ENCODE results near the gene APOE. TPM values are rescaled to one million over a fixed set of nuclear protein-coding genes. Genes with fewer than 3 reads are reported as not detected.

The APOE gene
- total and polyA plus RNA-seq, 12 donors = 6.0 to 77.8 (median 23.9) TPM

- ATAC-seq (no peak), DNase-seq (no peak)
- H3K4me3 ChIP-seq = no peak overlapping the region
- no peaks in the 10 kb centered on the region for H3K27me3 ChIP-seq
- H3K4me1 ChIP-seq = peaks cover 0 to 32% (median 7%) of the 10 kb centered on the region in 9 donors
- H3K36me3 ChIP-seq = no peaks in the 10 kb centered on the region
- TF ChIP-seq CTCF (IDR thresholded peaks at IDR 0.05) = no peak
- intact Hi-C loops (cut with DNase I) = no loop called here
- no peaks in the 10 kb centered on the region for H3K9me3 ChIP-seq
- 93% methylated on average over 7 of the region's 7 CpGs for WGBS, 2 donors
- no peak overlapping the region for H3K27ac ChIP-seq
These were observed 24.5 kb downstream of the APOE start for GRCh38 chr19:44930088-44930487.

DNA sequence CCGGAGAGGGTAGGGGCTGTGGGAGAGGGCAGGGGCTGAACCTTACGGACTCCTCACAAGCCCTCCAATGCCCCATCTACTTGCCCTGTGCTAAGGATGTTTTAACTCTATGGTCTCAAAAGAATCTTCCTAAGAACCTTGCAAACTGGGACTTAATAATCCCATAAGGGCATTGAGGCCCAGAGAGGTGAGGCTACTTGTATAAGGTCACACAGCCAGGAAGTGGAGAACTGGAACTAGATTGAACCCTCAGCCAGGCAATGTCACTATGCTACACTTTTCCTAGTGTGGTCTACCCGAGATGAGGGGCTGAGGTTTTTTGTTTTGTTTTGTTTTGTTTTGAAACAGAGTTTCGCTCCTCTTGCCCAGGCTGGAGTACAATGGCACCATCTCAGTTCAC lies 25.9 kb downstream of the APOE start:
- no peaks in the 10 kb centered on the region for H3K9me3 ChIP-seq
- H3K36me3 ChIP-seq = no peaks in the 10 kb centered on the region
- no peak for TF ChIP-seq CTCF (IDR thresholded peaks at IDR 0.05)
- peaks cover 0 to 18% (median 4%) of the 10 kb centered on the region in 9 donors for H3K4me1 ChIP-seq
- no peak overlapping the region for H3K4me3 ChIP-seq
- 85 to 87% methylated on average over 4 of the region's 4 CpGs for WGBS, 2 donors
- H3K27ac ChIP-seq = no peak overlapping the region
- ATAC-seq (no peak), DNase-seq (no peak)
- intact Hi-C loops (cut with DNase I) = no loop called here
- no peaks in the 10 kb centered on the region for H3K27me3 ChIP-seq

- intact Hi-C loops (cut with DNase I) = no loop called here
- no peak for ATAC-seq
- Histone ChIP-seq H3K27me3 (no peaks in the 10 kb centered on the region), H3K4me3 (no peak overlapping the region), H3K9me3 (no peaks in the 10 kb centered on the region), H3K36me3 (no peaks in the 10 kb centered on the region), H3K27ac (no peak overlapping the region), H3K4me1 (peaks cover 0 to 13% (median 0%) of the 10 kb centered on the region in 9 donors)
- TF ChIP-seq CTCF (IDR thresholded peaks at IDR 0.05) = no peak
- WGBS, 2 donors = 86 to 88% methylated on average over 5 of the region's 5 CpGs
- DNase-seq = no peak
These were observed 34.1 kb downstream of the APOE start for GRCh38 chr19:44939668-44940067.

- Histone ChIP-seq H3K36me3 (no peaks in the 10 kb centered on the region), H3K4me1 (peaks cover 0 to 13% (median 0%) of the 10 kb centered on the region in 9 donors), H3K9me3 (no peaks in the 10 kb centered on the region), H3K27me3 (no peaks in the 10 kb centered on the region), H3K27ac (no peak within 1 kb of the TSS), H3K4me3 (no peak within 1 kb of the TSS)
- 85 to 88% methylated on average over 14 of the region's 14 CpGs for WGBS, 2 donors
- intact Hi-C loops (cut with DNase I) = no loop called here
- TF ChIP-seq CTCF (IDR thresholded peaks at IDR 0.05) = no peak
- DNase-seq (no peak), ATAC-seq (peak in 1 of 8 donors; percentile 19)
These were observed 36.5 kb downstream of the APOE start, which contains the start of gene APOC4 for GRCh38 chr19:44942067-44942571. APOC4 (plus strand) TSS chr19:44942237; CDS start chr19:44942278, 41 bp downstream.
